ENCODE results near the gene MRTFA.

- TF ChIP-seq YY1 (IDR thresholded peaks at IDR 0.05), result no peak
- no peak for TF ChIP-seq CTCF (IDR thresholded peaks at IDR 0.05; ENCODE audit: low read depth, low read length, missing input control)
- TF ChIP-seq SP1 (IDR thresholded peaks at IDR 0.05), result no peak
- no peak for TF ChIP-seq REST (IDR thresholded peaks at IDR 0.05)
- no peak for TF ChIP-seq EGR1 (IDR thresholded peaks at IDR 0.05; ENCODE audit: low read depth in 2 of 2)
- no peak for TF ChIP-seq TAF1 (conservative IDR thresholded peaks at IDR 0.05)
- TF ChIP-seq MAX (IDR thresholded peaks at IDR 0.05), result no peak
- no peak for TF ChIP-seq ATF3 (IDR thresholded peaks at IDR 0.05)
These were observed 213.8 kb downstream of the MRTFA start for GRCh38 chr22:40422558-40423309.
